PC-3 (cell line): ENCODE results near the gene PDK4.

Experiments used
- CTCF ChIP-seq: fragments of 300-600 bp; sonication (generic); conservative IDR thresholded peaks from 2 replicates; pipeline ENCODE4 v1.5.1; 2017; ENCODE audit warnings: antibody characterized with exemption, low read depth, mild to moderate bottlenecking, low read length
- EZH2 ChIP-seq: fragments of 300-600 bp; sonication (generic); IDR thresholded peaks from one replicate; pipeline ENCODE4 v1.6.1; 2017; ENCODE audit warnings: antibody characterized with exemption, mild to moderate bottlenecking, low read length; ENCODE audit not compliant: unreplicated experiment
- EZH2phosphoT487 ChIP-seq: fragments of 300-600 bp; sonication (generic); IDR thresholded peaks from 2 replicates; pipeline ENCODE4 v1.6.1; 2018; ENCODE audit warnings: mild to moderate bottlenecking, antibody characterized with exemption, low read length, borderline replicate concordance

DNA sequence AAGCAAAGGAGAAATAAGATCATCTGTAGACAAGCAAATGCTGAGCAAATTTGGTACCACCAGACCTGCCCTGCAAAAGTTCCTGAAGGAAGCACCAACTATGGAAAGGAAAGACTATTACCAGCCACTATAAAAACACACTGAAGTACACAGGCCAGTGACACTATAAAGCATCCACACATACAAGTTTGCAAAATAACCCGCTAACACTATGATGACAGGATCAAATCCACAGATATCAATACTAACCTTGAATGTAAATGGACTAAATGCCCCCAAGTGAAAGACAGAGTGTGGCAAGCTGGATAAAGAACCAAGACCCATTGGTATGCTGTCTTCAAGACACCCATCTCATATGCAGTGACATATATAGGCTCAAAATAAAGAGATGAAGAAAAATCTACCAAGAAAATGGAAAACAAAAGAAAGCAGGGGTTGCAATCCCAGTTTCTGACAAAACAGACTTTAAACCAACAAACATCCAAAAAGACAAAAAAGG lies 18.2 kb upstream of the PDK4 start:
- TF ChIP-seq CTCF: no peak
- no peak for TF ChIP-seq EZH2
- no peak for TF ChIP-seq EZH2phosphoT487
